AG08396 (cell line): ENCODE results near the gene TFCP2L1.

Source experiments
- DNase-seq: peaks from one replicate; pipeline ENCODE4 v3.0.0; 2012; ENCODE audit warnings: low spot score, mixed read lengths

The TFCP2L1 gene

GRCh38 chr2:121266543-121267106 is 18.4 kb downstream of the TFCP2L1 start:
- DNase-seq = no peak

- no peak for DNase-seq
These were observed 20.8 kb downstream of the TFCP2L1 start for GRCh38 chr2:121263996-121264715.

GRCh38 chr2:121260370-121261154 is 24.4 kb downstream of the TFCP2L1 start:
- no peak for DNase-seq

- DNase-seq = no peak
These were observed 27.0 kb downstream of the TFCP2L1 start for GRCh38 chr2:121258051-121258450.

- DNase-seq = no peak
These were observed 27.5 kb downstream of the TFCP2L1 start for GRCh38 chr2:121257480-121257840.

GRCh38 chr2:121256720-121257479 is 28.1 kb downstream of the TFCP2L1 start:
- DNase-seq = no peak

- DNase-seq = no peak
These were observed 29.6 kb downstream of the TFCP2L1 start for GRCh38 chr2:121255358-121255757.

GRCh38 chr2:121254748-121255147 is 30.3 kb downstream of the TFCP2L1 start:
- no peak for DNase-seq

- no peak for DNase-seq
These were observed 31.2 kb downstream of the TFCP2L1 start for GRCh38 chr2:121253674-121254240.

- no peak for DNase-seq
These were observed 31.9 kb downstream of the TFCP2L1 start for GRCh38 chr2:121253021-121253673.

GRCh38 chr2:121251497-121251896 is 33.5 kb downstream of the TFCP2L1 start:
- no peak for DNase-seq

- no peak for DNase-seq
These were observed 36.1 kb downstream of the TFCP2L1 start for GRCh38 chr2:121248766-121249343.

GRCh38 chr2:121247971-121248370 is 37.0 kb downstream of the TFCP2L1 start:
- DNase-seq = no peak

GRCh38 chr2:121247534-121247933 is 37.5 kb downstream of the TFCP2L1 start:
- no peak for DNase-seq

- no peak for DNase-seq
These were observed 38.2 kb downstream of the TFCP2L1 start for GRCh38 chr2:121246704-121247255.

GRCh38 chr2:121245913-121246312 is 39.1 kb downstream of the TFCP2L1 start:
- no peak for DNase-seq

- no peak for DNase-seq
These were observed 39.7 kb downstream of the TFCP2L1 start for GRCh38 chr2:121245120-121245820.

GRCh38 chr2:121244616-121245015 is 40.4 kb downstream of the TFCP2L1 start:
- no peak for DNase-seq

- DNase-seq = no peak
These were observed 41.1 kb downstream of the TFCP2L1 start for GRCh38 chr2:121243821-121244460.

GRCh38 chr2:121242976-121243375 is 42.0 kb downstream of the TFCP2L1 start:
- DNase-seq = no peak
